Effector CD4-positive, alpha-beta T cell (primary cell): Measurements from ENCODE around the gene LRP8.

Experiments
- DNase-seq: peaks from one replicate; pipeline ENCODE4 v3.0.0-alpha.2; 2020

LRP8 gene

GRCh38 chr1:53321366-53321765, 6.5 kb downstream of the LRP8 start:
- no peak for DNase-seq

DNA sequence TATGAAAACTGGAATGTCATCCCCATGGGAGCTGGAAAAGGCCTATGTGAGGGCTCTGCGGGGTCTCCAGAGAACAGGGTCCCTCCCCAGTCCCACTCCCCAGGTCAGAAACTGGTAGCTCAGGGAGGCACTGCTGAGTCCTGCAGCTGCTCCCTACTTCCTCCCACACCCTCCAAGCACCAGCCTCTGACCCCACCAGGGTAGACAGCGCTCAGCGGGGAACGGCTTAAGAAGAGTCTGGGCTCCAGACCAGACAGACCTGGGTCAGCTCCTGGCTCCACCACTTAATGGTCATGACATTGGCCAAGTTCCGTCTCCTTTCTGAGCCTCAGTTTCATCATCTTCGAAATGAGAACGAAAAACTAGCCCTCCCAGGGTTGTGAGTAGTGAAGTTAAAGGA, 7.2 kb downstream of the LRP8 start:
- no peak for DNase-seq

DNA sequence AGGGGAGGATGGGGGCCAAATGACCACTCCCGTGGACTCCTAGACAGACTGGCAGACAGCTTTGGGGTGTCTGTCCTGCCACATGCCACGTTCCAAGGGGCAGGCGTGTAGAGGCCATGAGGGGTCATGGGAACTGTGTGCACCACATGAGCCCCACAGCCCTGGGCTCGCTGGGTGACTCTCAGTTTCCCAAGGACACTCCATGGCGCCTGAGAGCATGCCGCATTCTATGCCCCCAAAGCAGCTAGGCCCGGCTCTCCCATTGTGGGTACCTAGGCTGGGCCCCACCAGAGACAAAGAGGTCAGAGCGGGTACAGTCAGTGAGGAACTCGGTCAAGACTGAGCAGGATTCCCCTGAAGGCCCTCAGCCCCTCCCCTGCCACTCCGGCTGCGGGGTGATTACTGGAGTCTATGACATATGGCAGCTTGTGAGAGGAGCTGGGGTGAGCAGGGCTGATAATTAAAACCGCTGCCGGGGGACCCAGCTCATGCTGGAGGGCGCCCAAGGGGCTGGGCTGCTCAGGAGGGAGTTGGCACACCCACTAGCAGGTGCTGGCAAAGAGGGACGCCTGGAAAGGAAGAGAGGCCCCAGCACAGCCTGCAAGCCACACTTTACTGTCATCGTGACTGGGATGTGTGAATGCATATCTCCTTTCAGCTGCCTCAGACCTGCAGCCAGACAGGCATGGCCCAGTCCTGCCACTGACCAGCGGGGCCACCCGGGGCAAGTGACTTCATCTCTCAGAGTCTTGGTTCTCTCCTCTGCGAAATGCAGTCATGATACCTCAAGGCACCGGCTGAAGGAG, 8.4 kb downstream of the LRP8 start:
- DNase-seq = no peak

GRCh38 chr1:53317646-53318539, 10.0 kb downstream of the LRP8 start:
- no peak for DNase-seq

DNA sequence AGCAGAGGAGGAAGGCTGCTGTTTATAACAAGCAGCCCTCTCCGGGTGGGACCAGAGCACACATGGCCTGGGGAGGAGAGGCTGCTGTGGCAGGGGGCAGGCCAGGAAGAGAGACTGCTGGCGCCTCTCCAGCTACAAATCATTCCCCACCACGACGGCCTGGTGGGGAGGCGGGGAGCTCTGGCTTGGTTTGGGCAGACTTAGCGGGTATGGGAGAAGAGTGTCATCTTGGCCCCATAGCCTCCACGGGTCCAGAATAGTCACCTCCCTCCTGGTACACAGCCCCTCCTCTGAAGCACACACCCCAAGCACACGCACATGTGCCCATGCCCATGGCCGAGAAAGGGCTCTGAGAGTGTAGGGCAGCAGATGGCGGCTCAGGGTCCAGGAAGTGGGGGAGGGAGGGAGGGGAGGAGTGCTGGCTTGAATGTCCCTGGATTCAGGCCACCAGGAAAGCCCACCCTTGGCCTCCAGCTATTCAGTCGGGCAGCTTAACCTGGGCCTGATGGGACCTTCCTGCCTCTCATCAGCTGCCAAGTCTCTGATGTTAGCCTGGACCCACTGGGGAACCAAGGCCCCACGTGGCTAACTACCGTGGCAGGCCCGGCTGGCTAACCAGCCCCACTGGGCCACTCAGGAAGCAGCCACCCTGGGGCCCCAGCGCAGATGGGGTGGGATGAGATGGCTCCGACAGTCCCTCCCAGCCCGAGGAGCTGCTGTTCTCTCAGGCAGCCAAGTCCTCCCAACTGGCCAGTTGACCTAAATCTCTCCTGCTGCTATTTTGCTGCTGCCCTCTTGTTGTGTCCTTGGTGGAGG, 10.9 kb downstream of the LRP8 start:
- no peak for DNase-seq

DNA sequence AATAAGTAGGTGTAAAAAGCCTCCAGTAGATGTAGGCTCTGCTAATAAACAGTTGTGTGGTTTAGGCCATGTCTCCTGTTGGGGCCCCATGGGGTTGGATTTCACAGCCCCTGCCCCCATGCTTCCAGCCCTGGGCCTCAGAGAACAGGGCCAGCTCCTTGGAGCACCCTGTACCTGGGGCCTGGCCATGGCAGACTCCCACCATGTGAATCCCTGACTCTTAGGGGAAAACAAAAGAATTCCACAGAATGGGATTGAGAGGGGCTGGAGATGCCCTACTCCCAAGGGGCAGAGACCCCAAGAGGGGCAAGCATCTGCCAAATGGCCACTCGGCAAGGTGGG, 11.5 kb downstream of the LRP8 start:
- no peak for DNase-seq

GRCh38 chr1:53315456-53316423, 12.1 kb downstream of the LRP8 start:
- DNase-seq = no peak

DNA sequence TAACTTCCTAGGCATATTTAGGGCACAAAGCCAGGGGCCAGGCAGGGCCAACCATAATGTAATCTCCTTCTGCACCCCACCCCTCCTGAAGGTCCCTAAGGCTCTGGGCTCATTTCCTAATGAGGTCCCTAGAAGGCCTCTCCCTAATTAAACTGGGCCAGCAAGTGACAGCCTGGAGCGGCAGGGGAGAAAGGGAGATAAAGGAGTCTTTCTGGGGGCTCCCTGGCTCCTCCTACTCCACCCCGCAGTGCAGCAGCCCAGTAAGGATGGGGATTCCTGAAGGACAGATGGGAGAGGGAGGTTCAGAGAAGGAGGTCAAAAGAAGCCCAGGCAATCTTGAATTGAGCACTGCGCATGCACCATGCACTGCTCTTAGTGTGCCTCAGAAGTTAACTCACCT, 12.8 kb downstream of the LRP8 start:
- no peak for DNase-seq

DNA sequence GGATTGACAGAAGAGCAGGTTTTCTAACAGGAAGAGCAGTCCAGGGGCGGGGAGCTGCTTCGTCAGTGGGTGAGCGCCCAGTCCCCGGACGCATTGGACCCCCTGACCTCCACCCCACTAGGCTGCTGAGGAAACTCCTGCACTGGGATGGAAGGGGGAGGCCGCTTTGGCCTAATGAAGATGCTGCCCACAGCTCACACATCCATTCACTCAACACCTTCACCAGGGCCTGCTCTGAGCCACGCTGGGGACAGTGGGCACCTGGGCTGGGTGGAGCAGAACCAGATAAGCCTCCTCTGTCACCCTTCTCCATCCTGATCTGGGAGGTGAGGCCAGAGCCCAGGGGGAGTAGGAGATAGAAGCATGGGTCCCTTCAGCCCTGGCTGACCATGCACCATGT, 13.3 kb downstream of the LRP8 start:
- no peak for DNase-seq

DNA sequence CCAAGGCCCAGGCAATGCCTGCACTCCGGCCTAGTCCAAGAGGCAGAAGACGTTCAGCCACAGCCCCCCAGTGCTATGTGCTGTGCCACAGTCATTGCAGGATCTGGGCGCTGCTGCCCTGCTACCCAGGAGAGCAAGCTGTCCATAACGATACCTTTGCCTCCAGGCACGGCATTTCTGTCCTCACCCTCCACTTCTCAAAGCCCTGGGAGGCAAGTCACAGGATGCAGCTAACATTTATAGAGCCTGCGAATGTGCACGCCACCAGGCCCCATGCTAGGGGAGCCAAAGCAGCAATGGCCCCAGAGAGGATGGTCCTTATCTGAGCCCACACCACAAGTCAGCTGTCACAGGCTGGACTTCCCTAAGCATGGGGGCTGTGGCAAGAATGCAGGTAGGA, 13.8 kb downstream of the LRP8 start:
- no peak for DNase-seq

DNA sequence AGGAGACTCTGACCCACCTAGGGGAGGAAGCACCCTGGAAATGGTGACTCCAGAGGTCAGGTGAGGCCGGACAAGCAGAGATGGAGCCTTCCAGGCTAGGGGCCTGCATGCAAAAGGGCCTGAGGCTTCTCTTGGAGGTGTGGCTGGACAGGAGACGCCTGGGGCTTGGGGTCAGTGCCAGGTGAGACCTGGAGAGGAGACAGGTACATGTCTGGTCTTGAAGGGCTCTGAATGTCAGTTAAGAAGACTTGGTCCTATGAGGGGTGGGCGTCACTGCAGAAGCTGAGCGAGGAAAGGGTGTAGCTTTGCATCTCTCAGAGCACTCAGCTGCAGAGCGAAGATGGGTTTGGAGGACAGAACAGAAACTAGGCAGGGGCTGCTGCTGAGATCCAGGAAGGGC, 14.3 kb downstream of the LRP8 start:
- no peak for DNase-seq

- no peak for DNase-seq
These were observed 16.1 kb downstream of the LRP8 start for GRCh38 chr1:53311702-53312305.

- no peak for DNase-seq
These were observed 16.8 kb downstream of the LRP8 start for GRCh38 chr1:53310847-53311681.

DNA sequence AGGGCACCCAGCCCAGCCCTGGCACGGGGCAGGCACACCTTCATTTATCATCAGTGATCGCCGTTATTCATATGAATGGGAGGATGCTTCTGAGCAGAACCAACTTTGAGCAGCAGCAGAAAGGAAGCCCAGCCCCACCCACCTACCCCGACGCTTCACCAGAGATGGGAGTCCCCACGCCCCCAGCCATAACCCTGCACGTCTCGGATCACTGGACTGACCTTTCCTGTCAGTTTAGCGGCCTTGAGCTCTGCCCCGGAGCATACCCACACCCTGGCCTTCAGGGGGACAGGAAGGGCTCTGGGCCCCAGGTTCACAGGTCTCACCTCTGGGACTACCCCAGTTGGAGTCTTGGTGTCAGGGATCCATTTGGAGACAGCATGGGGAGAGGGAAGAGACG, 18.1 kb downstream of the LRP8 start:
- no peak for DNase-seq

GRCh38 chr1:53308506-53308905, 19.4 kb downstream of the LRP8 start:
- DNase-seq = no peak

- DNase-seq = no peak
These were observed 20.8 kb downstream of the LRP8 start for GRCh38 chr1:53307037-53307436.

DNA sequence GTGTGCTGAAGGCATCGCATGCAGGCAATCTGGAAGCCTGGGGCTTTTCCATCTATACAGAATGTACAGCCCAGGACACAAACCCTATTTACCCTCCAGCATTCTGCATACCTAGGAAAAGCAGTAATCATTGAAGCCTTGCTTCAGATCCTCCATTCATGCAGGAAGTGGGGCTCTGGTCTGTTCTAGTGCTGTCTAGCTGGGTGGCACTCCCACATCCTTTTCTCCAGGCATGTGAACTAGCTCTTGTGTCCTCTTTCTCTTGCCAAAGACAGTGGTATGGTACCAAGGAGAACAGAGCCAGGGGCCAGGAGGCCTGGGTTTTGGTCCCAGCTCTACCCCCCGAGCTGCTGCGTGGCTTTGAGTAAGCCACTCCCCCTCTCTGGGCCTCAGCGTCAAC, 21.7 kb downstream of the LRP8 start:
- no peak for DNase-seq

DNA sequence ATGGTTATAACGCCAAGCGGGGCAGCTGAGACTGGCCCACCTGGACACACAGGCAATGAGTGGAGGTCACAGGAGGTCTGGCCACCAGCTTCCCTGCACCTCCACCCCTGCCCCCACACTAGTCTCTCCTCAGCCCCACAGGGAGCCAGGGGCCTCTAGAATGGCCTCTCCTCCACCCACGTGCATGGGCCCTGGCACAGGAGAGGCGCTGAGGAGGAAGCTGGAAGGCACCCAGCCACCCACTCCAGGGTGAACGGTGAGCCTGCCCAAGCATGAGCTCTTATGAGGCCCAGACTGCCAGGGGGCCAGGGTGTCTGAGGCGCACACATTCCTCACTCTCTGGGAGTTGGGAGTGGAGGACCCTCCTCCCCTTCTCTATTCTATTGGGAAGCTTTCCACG, 22.2 kb downstream of the LRP8 start:
- DNase-seq = no peak

- no peak for DNase-seq
These were observed 23.3 kb downstream of the LRP8 start for GRCh38 chr1:53304527-53304926.

- no peak for DNase-seq
These were observed 23.9 kb downstream of the LRP8 start for GRCh38 chr1:53303726-53304515.
